Neuronal stem cell (in vitro differentiated cells): Measurements from ENCODE around the gene DNAJC7.

Experiments
- DNase-seq: peaks from one replicate; pipeline ENCODE4 v3.0.0-alpha.2; 2013; ENCODE audit warnings: low spot score
- H2AFZ ChIP-seq: one replicate; pipeline ENCODE4 v1.6.1; 2013; ENCODE audit warnings: mild to moderate bottlenecking, low read length, inconsistent platforms
- H2AK5ac ChIP-seq: 2 replicates; pipeline ENCODE4 v1.6.1; 2013; ENCODE audit warnings: low read depth, mild to moderate bottlenecking, inconsistent platforms, low read length, moderate library complexity, mixed read lengths
- H2BK120ac ChIP-seq: 2 replicates; pipeline ENCODE4 v1.6.1; 2013; ENCODE audit warnings: low read depth, mild to moderate bottlenecking, inconsistent platforms, low read length, moderate library complexity, mixed read lengths
- H2BK12ac ChIP-seq: one replicate; pipeline ENCODE4 v1.6.1; 2013; ENCODE audit warnings: low read length, inconsistent platforms
- H2BK15ac ChIP-seq: 2 replicates; pipeline ENCODE4 v1.6.1; 2013; ENCODE audit warnings: mild to moderate bottlenecking, low read length, inconsistent platforms, mixed read lengths
- H2BK5ac ChIP-seq: one replicate; pipeline ENCODE4 v1.6.1; 2013; ENCODE audit warnings: inconsistent platforms, mild to moderate bottlenecking, low read length, moderate library complexity
- H3K14ac ChIP-seq: one replicate; pipeline ENCODE4 v1.6.1; 2013; ENCODE audit warnings: low read length, inconsistent platforms
- H3K18ac ChIP-seq: 2 replicates; pipeline ENCODE4 v1.6.1; 2013; ENCODE audit warnings: low read length, inconsistent platforms
- H3K23ac ChIP-seq: 2 replicates; pipeline ENCODE4 v1.6.1; 2013; ENCODE audit warnings: low read depth, mild to moderate bottlenecking, mixed read lengths, low read length, inconsistent platforms; ENCODE audit not compliant: poor library complexity
- H3K27ac ChIP-seq: replicated peaks from 3 replicates; pipeline ENCODE4 v1.5.1; 2013; ENCODE audit warnings: low read length, inconsistent platforms
- H3K27me3 ChIP-seq, 3 experiments: 2 replicates each; pipeline ENCODE4 v1.6.1; 2013; ENCODE audit warnings: low read length in 3 of 3, mild to moderate bottlenecking in 2 of 3, inconsistent platforms in 1 of 3, low read depth in 1 of 3, mixed read lengths in 1 of 3, moderate library complexity in 1 of 3; ENCODE audit not compliant: control insufficient read depth in 3 of 3, insufficient read depth in 3 of 3
- H3K36me3 ChIP-seq, 2 donors: replicated peaks in 1 of 2; 2 replicates each; pipeline ENCODE4 v1.6.1; 2013; ENCODE audit warnings: low read length in 2 of 2; ENCODE audit not compliant: control insufficient read depth in 2 of 2, insufficient read depth in 2 of 2
- H3K4ac ChIP-seq: 2 replicates; pipeline ENCODE4 v1.6.1; 2013; ENCODE audit warnings: inconsistent platforms, mild to moderate bottlenecking, low read length, moderate library complexity
- H3K4me1 ChIP-seq, 2 donors: 1 replicate in 1 of 2; 2 replicates in 1 of 2; pipeline ENCODE4 v1.6.1; 2013; ENCODE audit warnings: low read length in 2 of 2, low read depth in 1 of 2; ENCODE audit not compliant: control insufficient read depth in 2 of 2, insufficient read depth in 1 of 2
- H3K4me2 ChIP-seq: one replicate; pipeline ENCODE4 v1.6.1; 2013; ENCODE audit warnings: mild to moderate bottlenecking, low read length, inconsistent platforms; ENCODE audit not compliant: insufficient read depth, poor library complexity, severe bottlenecking
- H3K4me3 ChIP-seq, 2 donors: 2 replicates each; pipeline ENCODE4 v1.5.1; 2013; ENCODE audit warnings: low read length in 2 of 2, mild to moderate bottlenecking in 2 of 2, inconsistent platforms in 1 of 2, moderate library complexity in 1 of 2
- H3K79me1 ChIP-seq: one replicate; pipeline ENCODE4 v1.6.1; 2013; ENCODE audit warnings: low read depth, mild to moderate bottlenecking, inconsistent platforms, low read length, moderate library complexity
- H3K9ac ChIP-seq: one replicate; pipeline ENCODE4 v1.6.1; 2013; ENCODE audit warnings: mild to moderate bottlenecking, low read depth, low read length, inconsistent platforms; ENCODE audit not compliant: poor library complexity
- H3K9me3 ChIP-seq, 2 donors: replicated peaks in 1 of 2; 2 replicates each; pipeline versions ENCODE3 to v1.6.1; 2013; ENCODE audit warnings: low read length in 2 of 2, mild to moderate bottlenecking in 2 of 2, inconsistent platforms in 1 of 2, low read depth in 1 of 2, mixed read lengths in 1 of 2, moderate library complexity in 1 of 2; ENCODE audit not compliant: control insufficient read depth in 2 of 2, insufficient read depth in 1 of 2
- H4K8ac ChIP-seq: one replicate; pipeline ENCODE4 v1.6.1; 2013; ENCODE audit warnings: low read depth, mild to moderate bottlenecking, inconsistent platforms, low read length, moderate library complexity
- H4K91ac ChIP-seq: one replicate; pipeline ENCODE4 v1.6.1; 2013; ENCODE audit warnings: low read length, low read depth, mild to moderate bottlenecking, inconsistent platforms; ENCODE audit not compliant: poor library complexity
- WGBS, 2 donors: extraction: QIAGEN DNeasy Blood & Tissue Kit; methylation state at CpG; one replicate each; pipeline ENCODE4 v1.1.7; 2013; ENCODE audit warnings: missing lambda C conversion rate in 2 of 2, mixed read lengths in 1 of 2; ENCODE audit not compliant: insufficient read length in 2 of 2, insufficient replicate concordance in 1 of 2; ENCODE audit errors: extremely low coverage in 2 of 2; 5-methylcytosine and 5-hydroxymethylcytosine counted together

The DNAJC7 gene

GRCh38 chr17:42056635-42057034 lies 39.4 kb upstream of the DNAJC7 start:
- DNase-seq, result no peak
- Histone ChIP-seq H2BK5ac (no peak overlapping the region), H3K18ac (no peak overlapping the region), H3K36me3 (no peaks in the 10 kb centered on the region), H3K4me1 (peaks cover 7 to 16% of the 10 kb centered on the region in 2 donors), H3K23ac (no peak overlapping the region), H4K91ac (no peak overlapping the region), H2AK5ac (no peak overlapping the region), H3K9me3 (peaks cover 0 to 12% of the 10 kb centered on the region in 2 donors), H4K8ac (no peak overlapping the region), H3K14ac (no peak overlapping the region), H3K27me3 (peaks cover 0 to 29% (median 18%) of the 10 kb centered on the region in 3 experiments), H3K79me1 (peaks cover 2% of the 10 kb centered on the region), H3K4me2 (no peak overlapping the region), H2BK12ac (no peak overlapping the region), H3K9ac (no peak overlapping the region), H2BK15ac (no peak overlapping the region), H3K27ac (no peak overlapping the region), H2AFZ (no peak overlapping the region), H2BK120ac (no peak overlapping the region), H3K4me3 (no peak overlapping the region), H3K4ac (no peak overlapping the region)
- WGBS, 2 donors, result no CpG with 5 or more reads among the region's 3 CpGs

DNA sequence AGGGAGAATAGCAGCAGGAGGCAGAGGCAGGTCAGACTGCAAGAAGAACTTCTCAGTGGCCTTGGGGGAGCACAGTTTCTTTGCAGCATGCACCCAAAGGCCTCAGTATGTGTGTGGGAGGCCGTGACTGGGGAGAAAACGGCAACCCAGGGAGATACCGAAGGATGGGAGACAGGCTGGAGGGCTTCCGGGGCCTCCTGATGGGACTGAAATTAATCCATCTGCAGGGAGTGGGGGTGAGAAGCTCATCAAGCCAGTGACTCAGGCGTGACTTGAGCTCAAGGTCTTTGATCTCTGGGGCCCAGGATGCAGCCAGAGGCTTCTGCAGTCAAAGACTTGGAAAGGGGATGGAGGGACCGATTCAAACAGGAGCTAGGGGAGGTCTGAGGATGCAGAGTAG lies 38.3 kb upstream of the DNAJC7 start:
- Histone ChIP-seq H3K4me2 (no peak overlapping the region), H2BK5ac (no peak overlapping the region), H2BK120ac (no peak overlapping the region), H2BK12ac (no peak overlapping the region), H3K27ac (no peak overlapping the region), H3K4ac (no peak overlapping the region), H3K9ac (no peak overlapping the region), H3K4me3 (no peak overlapping the region), H3K79me1 (peaks cover 2% of the 10 kb centered on the region), H3K9me3 (peaks cover 0 to 12% of the 10 kb centered on the region in 2 donors), H3K27me3 (peaks cover 0 to 36% (median 27%) of the 10 kb centered on the region in 3 experiments), H3K23ac (no peak overlapping the region), H3K4me1 (peaks cover 12 to 16% of the 10 kb centered on the region in 2 donors), H4K8ac (no peak overlapping the region), H2AK5ac (no peak overlapping the region), H4K91ac (no peak overlapping the region), H3K36me3 (no peaks in the 10 kb centered on the region), H2BK15ac (no peak overlapping the region), H3K18ac (no peak overlapping the region), H2AFZ (no peak overlapping the region), H3K14ac (no peak overlapping the region)
- WGBS, 2 donors, result no CpG with 5 or more reads among the region's 6 CpGs
- DNase-seq, result no peak

DNA sequence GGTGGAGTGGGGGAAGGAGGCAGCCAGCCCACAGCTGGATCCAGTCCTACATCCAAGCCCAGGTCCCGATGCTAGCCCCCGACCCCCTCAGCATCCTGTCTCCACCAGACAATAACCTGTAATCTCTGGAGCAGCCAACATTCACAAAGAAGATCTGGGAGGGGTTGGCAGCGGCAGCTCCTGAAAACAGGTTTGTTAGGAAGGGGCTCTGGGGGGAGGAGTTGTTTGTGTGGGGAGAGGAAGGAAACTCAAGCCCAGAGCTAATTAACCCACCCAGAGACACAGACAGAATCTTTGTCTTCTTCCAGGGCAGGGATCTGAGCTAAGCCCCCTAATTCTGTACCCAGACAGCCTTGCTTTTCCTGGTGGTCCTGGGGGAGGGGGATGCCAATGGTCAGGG lies 37.8 kb upstream of the DNAJC7 start:
- no peak overlapping the region for H3K18ac ChIP-seq
- H3K23ac ChIP-seq, result no peak overlapping the region
- WGBS, 2 donors, result no CpG with 5 or more reads among the region's 3 CpGs
- H2BK15ac ChIP-seq, result no peak overlapping the region
- peaks cover 12 to 16% of the 10 kb centered on the region in 2 donors for H3K4me1 ChIP-seq
- no peak overlapping the region for H3K14ac ChIP-seq
- DNase-seq, result no peak
- no peak overlapping the region for H3K4ac ChIP-seq
- H2BK5ac ChIP-seq, result no peak overlapping the region
- H3K36me3 ChIP-seq, result no peaks in the 10 kb centered on the region
- peaks cover 0 to 36% (median 27%) of the 10 kb centered on the region in 3 experiments for H3K27me3 ChIP-seq
- no peak overlapping the region for H3K4me3 ChIP-seq
- no peak overlapping the region for H2BK120ac ChIP-seq
- H2BK12ac ChIP-seq, result no peak overlapping the region
- peaks cover 2% of the 10 kb centered on the region for H3K79me1 ChIP-seq
- no peak overlapping the region for H3K9ac ChIP-seq
- no peak overlapping the region for H4K91ac ChIP-seq
- no peak overlapping the region for H3K4me2 ChIP-seq
- H2AFZ ChIP-seq, result no peak overlapping the region
- H4K8ac ChIP-seq, result no peak overlapping the region
- H2AK5ac ChIP-seq, result no peak overlapping the region
- peaks cover 0 to 12% of the 10 kb centered on the region in 2 donors for H3K9me3 ChIP-seq
- no peak overlapping the region for H3K27ac ChIP-seq

- Histone ChIP-seq H3K9ac (peak overlapping the region; percentile 70), H3K18ac (peak overlapping the region; percentile 77), H3K4ac (no peak overlapping the region), H2BK15ac (peak overlapping the region; percentile 39), H3K14ac (no peak overlapping the region), H2AK5ac (peak overlapping the region; percentile 67), H2AFZ (peak overlapping the region; percentile 43), H3K23ac (no peak overlapping the region), H3K4me1 (peaks cover 16 to 21% of the 10 kb centered on the region in 2 donors), H2BK120ac (no peak overlapping the region), H3K4me2 (no peak overlapping the region), H4K8ac (no peak overlapping the region), H3K36me3 (no peaks in the 10 kb centered on the region), H3K9me3 (peaks cover 0 to 12% of the 10 kb centered on the region in 2 donors), H3K27me3 (peaks cover 0 to 42% (median 27%) of the 10 kb centered on the region in 3 experiments), H3K27ac (no peak overlapping the region), H2BK5ac (no peak overlapping the region), H4K91ac (no peak overlapping the region), H2BK12ac (no peak overlapping the region), H3K4me3 (no peak overlapping the region), H3K79me1 (peaks cover 2% of the 10 kb centered on the region)
- no CpG with 5 or more reads among the region's 12 CpGs for WGBS, 2 donors
- no peak for DNase-seq
These were observed 36.7 kb upstream of the DNAJC7 start for GRCh38 chr17:42053731-42054500.
